HCT116 (cell line): ENCODE results near the gene SCRN1. TPM values are rescaled to one million over a fixed set of nuclear protein-coding genes. Genes with fewer than 3 reads are reported as not detected.

Experiments used
- ATAC-seq: fragments of 200-7000 bp; cut with Tn5 transposase; 2 replicates; pipeline ENCODE4 v1.9.1; 2020; ENCODE audit warnings: mild to moderate bottlenecking, moderate library complexity
- BruUV-seq: library from RNA; stranded (reverse); fragments of 400-500 nt; replicated peaks from 2 replicates; lab custom pipeline; 2021; lab: Mats Ljungman, UMichigan
- CTCF ChIA-PET: fragments of 300-600 bp; sonication (Branson Sonifier 250); formaldehyde crosslinking; loops from one replicate; lab custom pipeline; 2021; ENCODE audit warnings: antibody characterized with exemption; lab: Charles Lee
- POLR2A ChIA-PET: fragments of 300-600, 350-600 bp; sonication (Branson Sonifier 250); formaldehyde crosslinking; loops from one replicate; lab custom pipeline; 2021; ENCODE audit warnings: antibody characterized with exemption; lab: Charles Lee
- RAD21 ChIA-PET, 2 experiments: fragments of 300-600 bp; sonication (Branson Sonifier 250); formaldehyde crosslinking; loops; one replicate each; lab custom pipeline; 2023; ENCODE audit warnings: low total read pairs in 2 of 2; ENCODE audit not compliant: uncharacterized antibody in 2 of 2, unreplicated experiment in 2 of 2, low non-redundant PET in 1 of 2; lab: Charles Lee
- DNase-seq: peaks from one replicate; pipeline ENCODE4 v3.0.0-alpha.2; 2010; ENCODE audit warnings: low read depth, low spot score
- H2AFZ ChIP-seq: fragments of 200-600 bp; shearing (Covaris generic), sonication (generic); 2 replicates; pipeline ENCODE4 v1.6.1; 2017; ENCODE audit warnings: low read depth, mixed run types, mixed read lengths, antibody characterized with exemption, low read length; ENCODE audit not compliant: poor library complexity, severe bottlenecking
- H3K27ac ChIP-seq: 2 replicates; pipeline ENCODE4 v1.5.1; 2012; ENCODE audit warnings: low read depth, low read length
- H3K27me3 ChIP-seq: fragments of 200-600 bp; sonication (generic); 2 replicates; pipeline ENCODE4 v1.6.1; 2016; ENCODE audit warnings: mixed run types, low read length, mixed read lengths; ENCODE audit not compliant: insufficient read depth
- H3K36me3 ChIP-seq, 2 experiments: fragments of 200-500 bp in 1 of 2; fragments of 200-600 bp in 1 of 2; sonication (Bioruptor generic) in 1 of 2; sonication (generic) in 1 of 2; 2 replicates each; pipeline versions ENCODE4 v1.5.1 to v1.6.1; 2014 to 2016; ENCODE audit warnings: low read length in 2 of 2, inconsistent platforms in 1 of 2, mixed read lengths in 1 of 2, mixed run types in 1 of 2; ENCODE audit not compliant: insufficient read depth in 2 of 2, control insufficient read depth in 1 of 2
- H3K4me1 ChIP-seq, 2 experiments: fragments of 200-600 bp in 1 of 2; sonication (generic) in 1 of 2; 2 replicates each; pipeline versions ENCODE4 v1.5.1 to v1.6.1; 2012 to 2017; ENCODE audit warnings: low read length in 2 of 2, inconsistent platforms in 1 of 2, mild to moderate bottlenecking in 1 of 2, mixed read lengths in 1 of 2, mixed run types in 1 of 2, moderate library complexity in 1 of 2; ENCODE audit not compliant: insufficient read depth in 2 of 2, control insufficient read depth in 1 of 2
- H3K4me2 ChIP-seq: fragments of 200-600 bp; sonication (generic); 2 replicates; pipeline ENCODE4 v1.6.1; 2017; ENCODE audit warnings: mixed run types, low read length, mixed read lengths
- H3K4me3 ChIP-seq, 2 experiments: fragments of 200-600 bp in 1 of 2; sonication (generic) in 1 of 2; replicated peaks in 1 of 2; 2 replicates each; pipeline ENCODE4 v1.5.1; 2011 to 2016; ENCODE audit warnings: low read length in 2 of 2, control low read depth in 1 of 2, low read depth in 1 of 2, mild to moderate bottlenecking in 1 of 2, mixed read lengths in 1 of 2, mixed run types in 1 of 2
- H3K79me2 ChIP-seq: fragments of 200-600 bp; sonication (generic); 2 replicates; pipeline ENCODE4 v1.6.1; 2017; ENCODE audit warnings: mild to moderate bottlenecking, mixed run types, low read length, moderate library complexity, mixed read lengths; ENCODE audit not compliant: insufficient read depth
- H3K9ac ChIP-seq: fragments of 200-600 bp; sonication (generic); 2 replicates; pipeline ENCODE4 v1.6.1; 2016; ENCODE audit warnings: low read length, mixed read lengths
- H3K9me2 ChIP-seq: fragments of 200-600 bp; sonication (generic), shearing (Covaris generic); 2 replicates; pipeline ENCODE4 v1.6.1; 2017; ENCODE audit warnings: mixed run types, mild to moderate bottlenecking, moderate library complexity; ENCODE audit not compliant: insufficient read depth
- H3K9me3 ChIP-seq, 2 experiments: fragments of 200-500 bp in 1 of 2; fragments of 200-600 bp in 1 of 2; sonication (Bioruptor generic) in 1 of 2; sonication (generic) in 1 of 2; 2 replicates each; pipeline ENCODE4 v1.6.1; 2014 to 2017; ENCODE audit warnings: low read length in 2 of 2, mixed read lengths in 2 of 2, inconsistent platforms in 1 of 2, low read depth in 1 of 2, mild to moderate bottlenecking in 1 of 2, mixed run types in 1 of 2, moderate library complexity in 1 of 2; ENCODE audit not compliant: control insufficient read depth in 1 of 2, insufficient read depth in 1 of 2
- H4K20me1 ChIP-seq: fragments of 200-600 bp; sonication (generic), shearing (Covaris generic); 2 replicates; pipeline ENCODE4 v1.6.1; 2017; ENCODE audit warnings: mixed run types, mild to moderate bottlenecking, moderate library complexity; ENCODE audit not compliant: insufficient read depth
- CBX3 ChIP-seq: IDR thresholded peaks from 2 replicates; pipeline ENCODE4 v1.6.1; 2012; ENCODE audit warnings: low read depth
- CTCF ChIP-seq, 3 experiments: fragments of 200-600 bp in 1 of 3; sonication (generic) in 1 of 3; IDR thresholded peaks in 2 of 3; conservative IDR thresholded peaks in 1 of 3; 2 replicates each; pipeline ENCODE4 v1.5.1; 2012 to 2017; ENCODE audit warnings: low read depth in 2 of 3, low read length in 2 of 3, antibody characterized with exemption in 1 of 3, borderline replicate concordance in 1 of 3, control low read depth in 1 of 3, mild to moderate bottlenecking in 1 of 3, mixed read lengths in 1 of 3, mixed run types in 1 of 3, moderate library complexity in 1 of 3; ENCODE audit not compliant: insufficient read depth in 1 of 3
- EZH2 ChIP-seq: fragments of 200-600 bp; sonication (generic); IDR thresholded peaks from 2 replicates; pipeline ENCODE4 v1.6.1; 2017; ENCODE audit warnings: antibody characterized with exemption, mixed run types
- FOSL1 ChIP-seq: IDR thresholded peaks from 2 replicates; pipeline ENCODE4 v1.6.1; 2012; ENCODE audit warnings: low read depth
- JUND ChIP-seq: IDR thresholded peaks from 2 replicates; pipeline ENCODE4 v1.6.1; 2012
- POLR2A ChIP-seq: IDR thresholded peaks from 2 replicates; pipeline ENCODE4 v1.7.0; 2011; ENCODE audit warnings: borderline replicate concordance; ENCODE audit not compliant: insufficient read depth, insufficient read length; ENCODE audit errors: extremely low read depth
- SRF ChIP-seq: IDR thresholded peaks from 2 replicates; pipeline ENCODE4 v1.6.1; 2012; ENCODE audit warnings: low read depth
- TCF7L2 ChIP-seq: IDR thresholded peaks from 2 replicates; pipeline ENCODE4 v1.7.0; 2011; ENCODE audit warnings: borderline replicate concordance, inconsistent platforms; ENCODE audit not compliant: insufficient read depth, insufficient read length; ENCODE audit errors: extremely low read depth
- YY1 ChIP-seq: IDR thresholded peaks from 2 replicates; pipeline ENCODE4 v1.6.1; 2011; ENCODE audit warnings: low read length, low read depth, moderate library complexity, mild to moderate bottlenecking; ENCODE audit not compliant: insufficient replicate concordance; ENCODE audit errors: extremely low read depth
- ZBTB33 ChIP-seq: IDR thresholded peaks from 2 replicates; pipeline ENCODE4 v1.6.1; 2011; ENCODE audit warnings: mild to moderate bottlenecking, low read length, moderate library complexity; ENCODE audit not compliant: insufficient replicate concordance; ENCODE audit errors: extremely low read depth
- ZFX ChIP-seq: fragments of 450-650 bp; IDR thresholded peaks from 2 replicates; pipeline ENCODE4 v1.6.1; 2017
- ZNF274 ChIP-seq: fragments of 200-500 bp; sonication (Bioruptor generic); IDR thresholded peaks from 2 replicates; pipeline ENCODE4 v1.6.1; 2014; ENCODE audit warnings: mild to moderate bottlenecking, low read depth, low read length, inconsistent platforms
- intact Hi-C: fragments of 100-400 bp; cut with micrococcal nuclease; formaldehyde crosslinking; loops from 2 replicates; pipeline ENCODE4 v1.10.0; 2022
- total RNA-seq: library from RNA; stranded (reverse); gene quantifications from one replicate; pipeline ENCODE4 v1.2.1, GENCODE V29; 2021; ENCODE audit not compliant: unreplicated experiment

SCRN1 gene
- total RNA-seq, 1 experiment from 2014 or later = 76.8 TPM

- BruUV-seq = no TSS peak
- POLR2A ChIA-PET = no interaction called here
- peaks cover 0 to 3% of the 10 kb centered on the region in 2 experiments; a peak in 1 of 4 replicates for H3K36me3 ChIP-seq
- TF ChIP-seq ZBTB33 (no peak), CBX3 (no peak), EZH2 (no peak), POLR2A (no peak)
- ATAC-seq = no peak
- no peaks in the 10 kb centered on the region for H4K20me1 ChIP-seq
- CTCF ChIA-PET = no interaction called here
- intact Hi-C loops = no loop called here
- H3K9ac ChIP-seq = no peak overlapping the region
- H3K9me2 ChIP-seq = no peaks in the 10 kb centered on the region
- no peaks in the 10 kb centered on the region for H3K27me3 ChIP-seq
- RAD21 ChIA-PET = no interaction called here
- no peaks in the 10 kb centered on the region for H3K79me2 ChIP-seq
- H2AFZ ChIP-seq = no peak overlapping the region
- no peak overlapping the region for H3K4me3 ChIP-seq
- no peak for DNase-seq
- H3K9me3 ChIP-seq = no peaks in the 10 kb centered on the region
- H3K27ac ChIP-seq = no peak overlapping the region
- no peak overlapping the region for H3K4me2 ChIP-seq
- no peaks in the 10 kb centered on the region for H3K4me1 ChIP-seq
Measured at GRCh38 chr7:29894256-29894655, 95.3 kb downstream of the SCRN1 start.

GRCh38 chr7:29893351-29893965 lies 96.1 kb downstream of the SCRN1 start:
- no peak overlapping the region for H3K9ac ChIP-seq
- no peak for ATAC-seq
- H3K79me2 ChIP-seq = no peaks in the 10 kb centered on the region
- no peak overlapping the region for H2AFZ ChIP-seq
- H3K27me3 ChIP-seq = no peaks in the 10 kb centered on the region
- intact Hi-C loops = no loop called here
- no TSS peak for BruUV-seq
- peaks cover 0 to 3% of the 10 kb centered on the region in 2 experiments; a peak in 1 of 4 replicates for H3K36me3 ChIP-seq
- H3K27ac ChIP-seq = no peak overlapping the region
- no peak for TF ChIP-seq SRF
- no peak for TF ChIP-seq EZH2
- no peak for TF ChIP-seq JUND
- no peak for TF ChIP-seq TCF7L2
- no peak for TF ChIP-seq ZNF274
- TF ChIP-seq ZFX = no peak
- no peak for TF ChIP-seq ZBTB33
- no peak for TF ChIP-seq FOSL1
- no peak for TF ChIP-seq YY1
- TF ChIP-seq CTCF (IDR thresholded peaks at IDR 0.05 in 2 of 3, conservative IDR thresholded peaks at IDR 0.05 in 1 of 3; ENCODE audit: borderline replicate concordance in 1 of 3, insufficient read depth in 1 of 3, low read depth in 2 of 3, low read length in 2 of 3) = no peak
- TF ChIP-seq, all 23 proteins: peak for 0
- ChIA-PET RAD21 (no interaction called here), POLR2A (no interaction called here), CTCF (no interaction called here)
- H3K4me3 ChIP-seq = no peak overlapping the region
- no peaks in the 10 kb centered on the region for H4K20me1 ChIP-seq
- DNase-seq = no peak
- H3K9me3 ChIP-seq = no peaks in the 10 kb centered on the region
- H3K4me1 ChIP-seq = no peaks in the 10 kb centered on the region
- H3K4me2 ChIP-seq = no peak overlapping the region
- H3K9me2 ChIP-seq = no peaks in the 10 kb centered on the region
